Measurements from ENCODE around the gene MPP3.

Gene MPP3

GRCh38 chr17:43772877-43773648 is 59.9 kb downstream of the MPP3 start:
- DNase-seq: no peak

GRCh38 chr17:43771463-43771862 is 61.5 kb downstream of the MPP3 start:
- DNase-seq: no peak

- DNase-seq: no peak
These were observed 62.0 kb downstream of the MPP3 start for GRCh38 chr17:43770957-43771356.

- DNase-seq: no peak
These were observed 63.1 kb downstream of the MPP3 start for GRCh38 chr17:43769859-43770258.

DNA sequence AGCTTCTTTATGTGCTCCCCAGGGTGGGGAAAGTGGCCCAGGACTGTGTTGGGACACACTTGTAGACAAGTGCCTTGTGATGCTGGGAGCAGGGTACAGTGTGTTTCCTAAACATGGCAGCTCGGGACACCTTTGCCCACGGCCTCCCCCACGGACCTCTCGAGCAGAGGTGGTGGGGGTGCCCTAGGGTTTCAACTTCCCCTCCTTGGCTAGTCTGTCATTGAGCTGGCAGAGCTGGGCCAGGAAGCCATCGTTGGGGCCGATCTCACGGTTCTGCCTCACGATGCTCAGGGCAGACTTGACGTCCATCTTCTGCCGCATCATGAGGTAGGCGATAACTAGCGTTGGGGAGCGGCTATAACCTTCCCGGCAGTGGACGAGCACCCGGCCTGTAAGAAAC is 63.5 kb downstream of the MPP3 start:
- no peak for DNase-seq

DNA sequence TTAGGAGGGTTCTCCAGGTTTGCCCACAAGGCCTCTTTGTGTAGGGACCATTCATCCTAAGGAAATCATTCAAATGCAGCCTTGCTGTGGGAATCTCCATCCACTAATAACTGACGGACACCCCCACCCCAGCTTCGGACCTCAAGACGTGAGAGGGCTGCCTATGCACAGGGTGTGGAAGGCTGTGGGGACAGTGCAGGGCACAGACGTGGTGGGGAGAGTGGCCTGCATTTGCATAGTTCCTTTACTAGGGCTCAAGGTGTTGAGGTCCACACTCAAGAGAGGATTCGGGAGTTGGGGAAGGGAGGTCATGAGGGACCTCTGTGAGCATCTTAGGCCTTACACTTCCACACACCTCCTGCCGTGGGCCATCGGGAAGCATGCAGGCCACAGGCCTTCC is 64.0 kb downstream of the MPP3 start:
- DNase-seq: no peak

- no peak for DNase-seq
These were observed 64.6 kb downstream of the MPP3 start for GRCh38 chr17:43768382-43768781.

DNA sequence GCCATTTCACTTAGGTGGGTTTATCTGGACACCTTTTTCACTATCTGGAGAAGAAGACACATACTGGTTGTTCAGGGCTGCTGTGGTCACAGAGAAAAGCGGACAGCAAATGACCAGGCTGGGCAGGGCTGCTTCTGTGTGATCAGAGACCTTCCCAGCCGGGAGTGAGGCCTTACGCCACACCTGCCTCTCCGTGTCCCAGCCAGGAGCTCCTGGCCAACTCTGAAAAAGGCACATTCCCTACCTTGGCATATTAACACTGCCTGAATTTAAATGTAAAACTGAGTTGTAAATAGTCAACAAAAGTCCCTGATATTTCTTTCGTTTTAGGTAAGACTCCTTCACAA is 65.3 kb downstream of the MPP3 start:
- no peak for DNase-seq

- no peak for DNase-seq
These were observed 65.8 kb downstream of the MPP3 start for GRCh38 chr17:43767053-43767712.

GRCh38 chr17:43766413-43767052 is 66.4 kb downstream of the MPP3 start:
- DNase-seq: no peak

DNA sequence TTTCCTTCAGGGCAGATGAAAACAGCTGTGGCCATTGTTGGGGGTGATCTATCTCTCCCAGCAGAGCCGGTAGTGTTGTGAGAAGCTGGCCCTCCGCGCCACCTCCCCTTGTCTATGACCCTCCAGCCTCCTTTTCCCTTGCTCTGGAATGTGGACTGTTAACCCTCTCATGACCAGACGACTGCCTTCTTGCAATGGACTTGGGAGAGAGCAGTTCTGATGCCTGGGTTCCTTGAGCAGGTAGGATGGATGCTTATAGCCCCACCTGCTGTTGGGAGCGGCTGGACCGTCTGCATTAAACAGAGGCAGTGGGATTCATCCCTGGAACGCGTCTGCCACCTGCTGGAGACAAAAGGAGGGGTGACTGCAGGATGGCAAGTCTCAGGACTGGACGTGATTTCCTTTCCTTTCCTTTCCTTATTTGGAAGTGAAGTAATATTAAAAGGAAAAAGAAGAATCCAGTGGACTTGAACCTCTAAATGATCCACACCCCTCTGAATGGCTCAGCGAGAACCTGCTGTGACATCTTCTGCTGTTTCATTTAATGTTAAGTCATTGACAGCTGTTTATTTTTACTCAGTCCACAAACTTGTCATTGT is 72.6 kb downstream of the MPP3 start:
- peak; percentile 82 for DNase-seq

- DNase-seq: no peak
These were observed 73.1 kb downstream of the MPP3 start for GRCh38 chr17:43759836-43760235.

GRCh38 chr17:43758497-43759174 is 74.3 kb downstream of the MPP3 start, which contains the start of gene SOST:
Gene SOST (minus strand): TSS chr17:43758791. CDS start chr17:43758741, 50 bp downstream.
- DNase-seq: peak; percentile 57

DNA sequence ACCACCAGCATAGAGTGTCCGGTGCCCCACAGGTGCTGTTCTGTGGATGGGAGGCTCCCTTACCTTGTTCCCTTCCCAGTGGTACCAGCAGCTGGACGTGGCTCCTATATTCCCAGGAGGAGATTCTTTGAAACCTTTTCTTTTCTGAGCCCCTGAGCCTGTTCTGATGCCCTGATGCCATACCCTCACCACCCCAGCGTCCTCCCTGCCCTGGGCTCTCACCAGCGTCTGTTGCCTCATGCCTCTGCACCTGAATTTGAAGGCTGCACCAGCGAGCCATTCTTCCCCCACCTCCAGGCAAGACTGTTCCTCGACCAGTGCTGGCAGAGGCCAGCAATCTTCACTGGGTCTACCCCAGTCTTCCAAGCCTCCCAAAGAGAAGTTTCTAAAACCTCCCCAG is 74.9 kb downstream of the MPP3 start:
- DNase-seq: no peak

- DNase-seq: no peak
These were observed 75.7 kb downstream of the MPP3 start for GRCh38 chr17:43757171-43757660.

DNA sequence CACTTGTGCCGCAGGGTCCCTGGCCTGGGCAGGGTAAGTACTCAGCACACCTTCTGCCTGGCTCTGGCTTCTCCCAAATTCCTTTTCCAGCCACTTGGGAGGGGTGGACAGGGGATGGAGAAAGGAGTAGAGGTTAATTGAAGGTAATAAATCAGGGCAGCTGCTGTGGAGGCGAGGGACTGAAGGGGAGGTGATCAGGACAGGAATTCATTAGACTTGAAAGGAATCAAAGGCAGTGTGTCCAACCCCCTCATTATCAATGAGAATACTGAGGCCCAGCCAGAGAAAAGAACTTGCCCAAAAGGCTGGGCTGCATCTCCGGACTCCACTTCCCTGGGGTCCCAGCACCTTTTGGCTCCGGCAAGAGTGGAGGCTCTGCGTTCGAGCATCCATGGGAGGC is 76.7 kb downstream of the MPP3 start:
- DNase-seq: no peak

GRCh38 chr17:43755389-43755875 is 77.5 kb downstream of the MPP3 start:
- DNase-seq: peak; percentile 73

DNA sequence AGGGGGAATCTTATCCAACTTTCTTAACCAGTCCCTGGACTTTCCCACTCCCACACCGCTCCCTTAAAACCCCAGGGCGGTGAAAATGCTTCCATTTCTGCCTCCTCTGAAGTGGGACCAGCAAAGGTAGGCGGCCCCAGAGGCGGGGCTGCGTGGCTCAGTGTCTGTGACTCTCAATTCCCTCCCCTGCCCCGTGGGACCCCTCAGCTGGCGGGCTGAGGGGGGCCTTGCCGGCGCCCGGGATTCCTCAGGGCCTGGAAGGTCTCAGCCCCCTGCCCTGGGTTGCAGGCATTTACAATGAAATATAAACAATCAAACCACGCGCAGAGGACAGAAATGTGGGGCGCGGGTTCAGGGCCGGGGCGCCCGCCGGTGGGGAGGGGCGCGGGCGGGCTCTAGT is 78.0 kb downstream of the MPP3 start:
- no peak for DNase-seq

DNA sequence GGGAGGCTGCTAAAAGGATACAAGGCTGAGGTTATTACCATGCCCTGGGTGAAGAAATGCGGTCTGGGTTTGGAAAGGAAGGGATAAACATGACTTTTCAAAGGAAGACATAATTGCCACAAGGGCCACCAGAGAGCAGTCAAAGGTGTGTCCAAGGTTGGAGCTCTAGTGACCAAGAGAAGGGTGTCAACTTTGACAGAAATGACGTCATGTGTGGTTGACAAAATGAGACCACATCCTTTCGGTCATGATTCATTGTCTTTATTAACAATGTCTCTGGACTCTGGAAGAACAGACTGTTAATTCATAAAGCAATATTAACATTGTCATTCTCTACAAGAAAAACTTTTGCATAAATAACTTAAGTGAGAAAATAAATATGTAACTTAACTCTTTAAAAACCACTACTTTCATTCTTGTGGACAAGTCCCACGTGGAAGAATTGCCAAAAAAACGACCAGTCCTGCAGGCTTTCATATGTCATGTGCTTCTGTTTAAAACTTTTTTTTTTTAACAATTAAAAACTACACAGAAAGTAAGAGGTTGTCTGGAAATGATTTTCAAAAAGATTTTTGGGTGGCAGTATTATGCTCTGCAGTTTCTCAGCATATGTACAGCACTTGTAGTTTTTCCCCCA is 79.3 kb downstream of the MPP3 start:
- no peak for DNase-seq
